ENCODE measurements around the gene FLVCR2. TPM values are rescaled to one million over a fixed set of nuclear protein-coding genes. Genes with fewer than 3 reads are reported as not detected.

FLVCR2 gene
- total RNA-seq, 1 donor from 2014 or later, result 3.7 TPM

- Histone ChIP-seq H3K4me3 (no peak overlapping the region), H3K4me1 (no peaks in the 10 kb centered on the region), H3K27ac (no peak overlapping the region), H3K36me3 (peaks cover 0 to 46% of the 10 kb centered on the region in 2 donors), H3K27me3 (no peaks in the 10 kb centered on the region), H3K9me3 (no peaks in the 10 kb centered on the region)
- TF ChIP-seq POLR2AphosphoS5 (IDR thresholded peaks at IDR 0.05; ENCODE audit: insufficient read depth in 1 of 2, low read depth in 1 of 2), result no peak
- no peak for TF ChIP-seq POLR2A (IDR thresholded peaks at IDR 0.05)
- TF ChIP-seq CTCF (IDR thresholded peaks at IDR 0.05), result no peak
- intact Hi-C loops (cut with DNase I), result loop anchor here (5.0 kb wide), 1 partner anchor 72 kb away; the partner anchor contains the start of gene FLVCR2
- no peak for DNase-seq (ENCODE audit: extremely low spot score in 2 of 2)
These were observed 71.4 kb downstream of the FLVCR2 start for GRCh38 chr14:75649773-75650172.

- DNase-seq (ENCODE audit: extremely low spot score in 2 of 2), result peak in 1 of 2 donors; percentile 29
- Histone ChIP-seq H3K4me3 (no peak overlapping the region), H3K27me3 (no peaks in the 10 kb centered on the region), H3K27ac (no peak overlapping the region), H3K4me1 (no peaks in the 10 kb centered on the region), H3K9me3 (no peaks in the 10 kb centered on the region), H3K36me3 (peaks cover 0 to 46% of the 10 kb centered on the region in 2 donors)
- TF ChIP-seq CTCF (IDR thresholded peaks at IDR 0.05) (no peak), POLR2AphosphoS5 (IDR thresholded peaks at IDR 0.05; ENCODE audit: insufficient read depth in 1 of 2, low read depth in 1 of 2) (no peak), POLR2A (IDR thresholded peaks at IDR 0.05) (no peak)
- intact Hi-C loops (cut with DNase I), result loop anchor here (5.0 kb wide), 1 partner anchor 73 kb away; the partner anchor contains the start of gene FLVCR2
These were observed 72.0 kb downstream of the FLVCR2 start for GRCh38 chr14:75650253-75651058.

- Histone ChIP-seq H3K27me3 (no peaks in the 10 kb centered on the region), H3K36me3 (peaks cover 0 to 49% of the 10 kb centered on the region in 2 donors), H3K4me1 (no peaks in the 10 kb centered on the region), H3K9me3 (no peaks in the 10 kb centered on the region), H3K4me3 (no peak overlapping the region), H3K27ac (no peak overlapping the region)
- TF ChIP-seq POLR2AphosphoS5 (IDR thresholded peaks at IDR 0.05; ENCODE audit: insufficient read depth in 1 of 2, low read depth in 1 of 2), result no peak
- TF ChIP-seq CTCF (IDR thresholded peaks at IDR 0.05), result no peak
- TF ChIP-seq POLR2A (IDR thresholded peaks at IDR 0.05), result no peak
- no peak for DNase-seq (ENCODE audit: extremely low spot score in 2 of 2)
- intact Hi-C loops (cut with DNase I), result loop anchor here (5.0 kb wide), 1 partner anchor 76 kb away; the partner anchor contains the start of gene FLVCR2
These were observed 75.1 kb downstream of the FLVCR2 start for GRCh38 chr14:75653563-75653962.

GRCh38 chr14:75654127-75654732 is 75.8 kb downstream of the FLVCR2 start:
- Histone ChIP-seq H3K4me1 (no peaks in the 10 kb centered on the region), H3K27me3 (no peaks in the 10 kb centered on the region), H3K36me3 (peaks cover 0 to 46% of the 10 kb centered on the region in 2 donors), H3K4me3 (no peak overlapping the region), H3K9me3 (no peaks in the 10 kb centered on the region), H3K27ac (no peak overlapping the region)
- TF ChIP-seq POLR2AphosphoS5 (IDR thresholded peaks at IDR 0.05; ENCODE audit: insufficient read depth in 1 of 2, low read depth in 1 of 2) (peak in 1 of 2 donors; percentile 59), POLR2A (IDR thresholded peaks at IDR 0.05) (no peak), CTCF (IDR thresholded peaks at IDR 0.05) (peak; percentile 79 to 93 (median 86))
- intact Hi-C loops (cut with DNase I), result loop anchor here (5.0 kb wide), 1 partner anchor 77 kb away; the partner anchor contains the start of gene FLVCR2
- DNase-seq (ENCODE audit: extremely low spot score in 2 of 2), result no peak

Data from vagina (tissue), 2 donors.